ENCODE results near the gene CMPK1. TPM values are rescaled to one million over a fixed set of nuclear protein-coding genes. Genes with fewer than 3 reads are reported as not detected.
"Not testable (repeated sequence)": the region's sequence is repeated elsewhere in the genome, so short reads cannot be mapped to it uniquely, and the experiment has no call there.

The CMPK1 gene
- total and polyA plus RNA-seq, 2 donors: 71.6 to 112 TPM

- DNase-seq (ENCODE audit: low read depth in 6 of 9, low spot score in 9 of 9): peak; percentile 93 to 99 (median 97)
- peak within 1 kb of the TSS; percentile 89 to 91 for H3K27ac ChIP-seq (ENCODE audit: low read depth in 1 of 2, low read length in 1 of 2)
- peak within 1 kb of the TSS; percentile 81 to 82 for H3K4me3 ChIP-seq (ENCODE audit: low read length in 2 of 2)
- no peaks in the 10 kb centered on the region for H3K9me3 ChIP-seq (ENCODE audit: control insufficient read depth in 2 of 2, insufficient read depth in 1 of 2, low read length in 1 of 2)
- H3K4me1 ChIP-seq (ENCODE audit: control insufficient read depth in 2 of 2, insufficient read depth in 2 of 2, low read length in 2 of 2): peaks cover 3 to 9% of the 10 kb centered on the region in 2 donors
- H3K36me3 ChIP-seq (ENCODE audit: control insufficient read depth in 2 of 2, insufficient read depth in 2 of 2, low read length in 1 of 2): peaks cover 4 to 10% of the 10 kb centered on the region in 2 donors
- under 1% methylated on average over 54 of the region's 54 CpGs for WGBS
- H3K27me3 ChIP-seq (ENCODE audit: control insufficient read depth in 2 of 2, insufficient read depth in 1 of 2, low read length in 1 of 2): no peaks in the 10 kb centered on the region
These were observed 19.5 kb upstream of the CMPK1 start, which contains the start of gene STIL for GRCh38 chr1:47313915-47314664. Gene STIL (minus strand): TSS chr1:47314147. CDS start chr1:47310319, 3,828 bp downstream.

- Histone ChIP-seq H3K27me3 (ENCODE audit: control insufficient read depth in 2 of 2, insufficient read depth in 1 of 2, low read length in 1 of 2) (no peaks in the 10 kb centered on the region), H3K4me1 (ENCODE audit: control insufficient read depth in 2 of 2, insufficient read depth in 2 of 2, low read length in 2 of 2) (peaks cover 3 to 8% of the 10 kb centered on the region in 2 donors), H3K27ac (ENCODE audit: low read depth in 1 of 2, low read length in 1 of 2) (no peak overlapping the region), H3K4me3 (ENCODE audit: low read length in 2 of 2) (no peak overlapping the region), H3K36me3 (ENCODE audit: control insufficient read depth in 2 of 2, insufficient read depth in 2 of 2, low read length in 1 of 2) (no peaks in the 10 kb centered on the region), H3K9me3 (ENCODE audit: control insufficient read depth in 2 of 2, insufficient read depth in 1 of 2, low read length in 1 of 2) (no peaks in the 10 kb centered on the region)
- no peak for DNase-seq (ENCODE audit: low read depth in 6 of 9, low spot score in 9 of 9)
- WGBS: 98% methylated on average over 1 of the region's 1 CpG
These were observed 15.7 kb upstream of the CMPK1 start for GRCh38 chr1:47317841-47318240.

- WGBS: 98% methylated on average over 14 of the region's 14 CpGs
- not testable (repeated sequence) for DNase-seq (ENCODE audit: low read depth in 6 of 9, low spot score in 9 of 9)
These were observed 13.6 kb upstream of the CMPK1 start for GRCh38 chr1:47319968-47320367.

GRCh38 chr1:47323599-47324031, 10.0 kb upstream of the CMPK1 start:
- no peak for DNase-seq (ENCODE audit: low read depth in 6 of 9, low spot score in 9 of 9)
- no peaks in the 10 kb centered on the region for H3K4me1 ChIP-seq (ENCODE audit: control insufficient read depth in 2 of 2, insufficient read depth in 2 of 2, low read length in 2 of 2)
- H3K4me3 ChIP-seq (ENCODE audit: low read length in 2 of 2): no peak overlapping the region
- no peak overlapping the region for H3K27ac ChIP-seq (ENCODE audit: low read depth in 1 of 2, low read length in 1 of 2)
- H3K36me3 ChIP-seq (ENCODE audit: control insufficient read depth in 2 of 2, insufficient read depth in 2 of 2, low read length in 1 of 2): no peaks in the 10 kb centered on the region
- WGBS: 84% methylated on average over 1 of the region's 1 CpG
- no peaks in the 10 kb centered on the region for H3K27me3 ChIP-seq (ENCODE audit: control insufficient read depth in 2 of 2, insufficient read depth in 1 of 2, low read length in 1 of 2)
- no peaks in the 10 kb centered on the region for H3K9me3 ChIP-seq (ENCODE audit: control insufficient read depth in 2 of 2, insufficient read depth in 1 of 2, low read length in 1 of 2)

More at GRCh38 chr1:47319968-47320367, 13.6 kb upstream of the CMPK1 start:
- not testable (repeated sequence) for H3K9me3 ChIP-seq (ENCODE audit: control insufficient read depth in 2 of 2, insufficient read depth in 1 of 2, low read length in 1 of 2); H3K4me3 ChIP-seq (ENCODE audit: low read length in 2 of 2); H3K27me3 ChIP-seq (ENCODE audit: control insufficient read depth in 2 of 2, insufficient read depth in 1 of 2, low read length in 1 of 2); H3K4me1 ChIP-seq (ENCODE audit: control insufficient read depth in 2 of 2, insufficient read depth in 2 of 2, low read length in 2 of 2); H3K27ac ChIP-seq (ENCODE audit: low read depth in 1 of 2, low read length in 1 of 2); H3K36me3 ChIP-seq (ENCODE audit: control insufficient read depth in 2 of 2, insufficient read depth in 2 of 2, low read length in 1 of 2)

GRCh38 chr1:47324682-47325081, 8.9 kb upstream of the CMPK1 start:
- no peaks in the 10 kb centered on the region for H3K27me3 ChIP-seq (ENCODE audit: control insufficient read depth in 2 of 2, insufficient read depth in 1 of 2, low read length in 1 of 2)
- no peak for DNase-seq (ENCODE audit: low read depth in 6 of 9, low spot score in 9 of 9)
- no peaks in the 10 kb centered on the region for H3K9me3 ChIP-seq (ENCODE audit: control insufficient read depth in 2 of 2, insufficient read depth in 1 of 2, low read length in 1 of 2)
- no peaks in the 10 kb centered on the region for H3K36me3 ChIP-seq (ENCODE audit: control insufficient read depth in 2 of 2, insufficient read depth in 2 of 2, low read length in 1 of 2)
- no peak overlapping the region for H3K4me3 ChIP-seq (ENCODE audit: low read length in 2 of 2)
- no peaks in the 10 kb centered on the region for H3K4me1 ChIP-seq (ENCODE audit: control insufficient read depth in 2 of 2, insufficient read depth in 2 of 2, low read length in 2 of 2)
- 95% methylated on average over 3 of the region's 3 CpGs for WGBS
- no peak overlapping the region for H3K27ac ChIP-seq (ENCODE audit: low read depth in 1 of 2, low read length in 1 of 2)

GRCh38 chr1:47325528-47325927, 8.1 kb upstream of the CMPK1 start:
- H3K27me3 ChIP-seq (ENCODE audit: control insufficient read depth in 2 of 2, insufficient read depth in 1 of 2, low read length in 1 of 2): no peaks in the 10 kb centered on the region
- no peaks in the 10 kb centered on the region for H3K36me3 ChIP-seq (ENCODE audit: control insufficient read depth in 2 of 2, insufficient read depth in 2 of 2, low read length in 1 of 2)
- no peaks in the 10 kb centered on the region for H3K9me3 ChIP-seq (ENCODE audit: control insufficient read depth in 2 of 2, insufficient read depth in 1 of 2, low read length in 1 of 2)
- no peak for DNase-seq (ENCODE audit: low read depth in 6 of 9, low spot score in 9 of 9)
- no peak overlapping the region for H3K4me3 ChIP-seq (ENCODE audit: low read length in 2 of 2)
- H3K27ac ChIP-seq (ENCODE audit: low read depth in 1 of 2, low read length in 1 of 2): no peak overlapping the region
- H3K4me1 ChIP-seq (ENCODE audit: control insufficient read depth in 2 of 2, insufficient read depth in 2 of 2, low read length in 2 of 2): no peaks in the 10 kb centered on the region
- 95% methylated on average over 2 of the region's 2 CpGs for WGBS

- no peak overlapping the region for H3K4me3 ChIP-seq (ENCODE audit: low read length in 2 of 2)
- no peaks in the 10 kb centered on the region for H3K9me3 ChIP-seq (ENCODE audit: control insufficient read depth in 2 of 2, insufficient read depth in 1 of 2, low read length in 1 of 2)
- no peaks in the 10 kb centered on the region for H3K36me3 ChIP-seq (ENCODE audit: control insufficient read depth in 2 of 2, insufficient read depth in 2 of 2, low read length in 1 of 2)
- H3K4me1 ChIP-seq (ENCODE audit: control insufficient read depth in 2 of 2, insufficient read depth in 2 of 2, low read length in 2 of 2): no peaks in the 10 kb centered on the region
- WGBS: 75% methylated on average over 2 of the region's 2 CpGs
- no peak for DNase-seq (ENCODE audit: low read depth in 6 of 9, low spot score in 9 of 9)
- no peak overlapping the region for H3K27ac ChIP-seq (ENCODE audit: low read depth in 1 of 2, low read length in 1 of 2)
- H3K27me3 ChIP-seq (ENCODE audit: control insufficient read depth in 2 of 2, insufficient read depth in 1 of 2, low read length in 1 of 2): no peaks in the 10 kb centered on the region
These were observed 7.3 kb upstream of the CMPK1 start for GRCh38 chr1:47326271-47326670.

- H3K4me1 ChIP-seq (ENCODE audit: control insufficient read depth in 2 of 2, insufficient read depth in 2 of 2, low read length in 2 of 2): peaks cover 0 to 10% of the 10 kb centered on the region in 2 donors
- H3K36me3 ChIP-seq (ENCODE audit: control insufficient read depth in 2 of 2, insufficient read depth in 2 of 2, low read length in 1 of 2): no peaks in the 10 kb centered on the region
- H3K27ac ChIP-seq (ENCODE audit: low read depth in 1 of 2, low read length in 1 of 2): no peak overlapping the region
- 96% methylated on average over 3 of the region's 3 CpGs for WGBS
- no peak overlapping the region for H3K4me3 ChIP-seq (ENCODE audit: low read length in 2 of 2)
- DNase-seq (ENCODE audit: low read depth in 6 of 9, low spot score in 9 of 9): no peak
- no peaks in the 10 kb centered on the region for H3K9me3 ChIP-seq (ENCODE audit: control insufficient read depth in 2 of 2, insufficient read depth in 1 of 2, low read length in 1 of 2)
- no peaks in the 10 kb centered on the region for H3K27me3 ChIP-seq (ENCODE audit: control insufficient read depth in 2 of 2, insufficient read depth in 1 of 2, low read length in 1 of 2)
These were observed 4.6 kb upstream of the CMPK1 start for GRCh38 chr1:47328992-47329391.

- WGBS: 98% methylated on average over 1 of the region's 1 CpG
- H3K27ac ChIP-seq (ENCODE audit: low read depth in 1 of 2, low read length in 1 of 2): no peak overlapping the region
- no peaks in the 10 kb centered on the region for H3K27me3 ChIP-seq (ENCODE audit: control insufficient read depth in 2 of 2, insufficient read depth in 1 of 2, low read length in 1 of 2)
- H3K9me3 ChIP-seq (ENCODE audit: control insufficient read depth in 2 of 2, insufficient read depth in 1 of 2, low read length in 1 of 2): no peaks in the 10 kb centered on the region
- DNase-seq (ENCODE audit: low read depth in 6 of 9, low spot score in 9 of 9): no peak
- H3K36me3 ChIP-seq (ENCODE audit: control insufficient read depth in 2 of 2, insufficient read depth in 2 of 2, low read length in 1 of 2): no peaks in the 10 kb centered on the region
- peaks cover 3 to 10% of the 10 kb centered on the region in 2 donors for H3K4me1 ChIP-seq (ENCODE audit: control insufficient read depth in 2 of 2, insufficient read depth in 2 of 2, low read length in 2 of 2)
- no peak overlapping the region for H3K4me3 ChIP-seq (ENCODE audit: low read length in 2 of 2)
These were observed 3.4 kb upstream of the CMPK1 start for GRCh38 chr1:47330212-47330611.

Measured in thymus (tissue), 11 donors.